Esophagus (tissue), 2 donors: ENCODE results near the gene ZFHX2. TPM values are rescaled to one million over a fixed set of nuclear protein-coding genes. Genes with fewer than 3 reads are reported as not detected.

Experiments
- H3K27ac ChIP-seq, 2 donors: one replicate each; pipeline ENCODE4 v1.5.1; 2013; ENCODE audit warnings: low read depth in 2 of 2, mild to moderate bottlenecking in 2 of 2, inconsistent platforms in 1 of 2, low read length in 1 of 2, moderate library complexity in 1 of 2
- H3K27me3 ChIP-seq, 2 donors: one replicate each; pipeline ENCODE4 v1.6.1; 2013; ENCODE audit warnings: low read length in 2 of 2, control low read depth in 1 of 2, mild to moderate bottlenecking in 1 of 2; ENCODE audit not compliant: insufficient read depth in 2 of 2, control insufficient read depth in 1 of 2
- H3K36me3 ChIP-seq, 2 donors: one replicate each; pipeline ENCODE4 v1.6.1; 2013; ENCODE audit warnings: low read length in 1 of 2; ENCODE audit not compliant: control insufficient read depth in 2 of 2, insufficient read depth in 2 of 2
- H3K4me1 ChIP-seq, 2 donors: one replicate each; pipeline ENCODE4 v1.6.1; 2013; ENCODE audit warnings: low read length in 1 of 2; ENCODE audit not compliant: control insufficient read depth in 2 of 2, insufficient read depth in 2 of 2
- H3K4me3 ChIP-seq, 2 donors: one replicate each; pipeline ENCODE4 v1.5.1; 2013; ENCODE audit warnings: low read length in 2 of 2, mild to moderate bottlenecking in 2 of 2, low read depth in 1 of 2, moderate library complexity in 1 of 2
- H3K9me3 ChIP-seq, 2 donors: one replicate each; pipeline ENCODE4 v1.6.1; 2013; ENCODE audit warnings: mild to moderate bottlenecking in 2 of 2, low read depth in 1 of 2, low read length in 1 of 2, moderate library complexity in 1 of 2; ENCODE audit not compliant: control insufficient read depth in 2 of 2, insufficient read depth in 1 of 2
- WGBS, 2 donors: extraction: QIAGEN DNeasy Blood & Tissue Kit; methylation state at CpG; one replicate each; pipeline ENCODE4 v1.1.7; 2013; 5-methylcytosine and 5-hydroxymethylcytosine counted together
- polyA plus RNA-seq, 2 donors: library from polyadenylated mRNA; stranded (reverse); fragments of 200-250 nt; gene quantifications; one replicate each; pipeline ENCODE4 v1.2.3, GENCODE V29; 2013
- donor health status: healthy with polysubstance abuse.
- donor health status: Bipolar disorder and iron deficiency.

Gene ZFHX2
- polyA plus RNA-seq, 2 donors = 0.12 to 0.59 TPM

- H3K27ac ChIP-seq = no peak overlapping the region
- no peaks in the 10 kb centered on the region for H3K4me1 ChIP-seq
- peaks cover 0 to 4% of the 10 kb centered on the region in 2 donors for H3K27me3 ChIP-seq
- WGBS, 2 donors = 82 to 83% methylated on average over 3 of the region's 3 CpGs
- no peaks in the 10 kb centered on the region for H3K9me3 ChIP-seq
- H3K4me3 ChIP-seq = no peak overlapping the region
- no peaks in the 10 kb centered on the region for H3K36me3 ChIP-seq
Observed at GRCh38 chr14:23582906-23583760, 31.6 kb upstream of the ZFHX2 start.

DNA sequence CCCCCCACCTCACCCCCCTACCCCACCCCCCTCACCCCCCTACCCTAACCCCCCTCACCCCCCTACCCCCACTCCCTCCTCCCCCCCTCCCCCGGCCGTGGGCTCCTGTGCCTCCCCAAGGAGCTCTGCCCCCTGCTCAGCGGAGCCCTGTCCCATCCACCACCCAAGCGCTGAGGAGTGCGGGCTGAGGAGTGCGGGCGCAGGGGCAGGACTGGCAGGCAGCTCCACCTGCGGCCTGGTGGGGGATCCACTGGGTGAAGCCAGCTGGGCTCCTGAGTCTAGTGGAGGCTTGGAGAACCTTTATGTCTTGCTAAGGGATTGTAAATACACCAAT is 29.4 kb upstream of the ZFHX2 start:
- no peak overlapping the region for H3K4me3 ChIP-seq
- WGBS, 2 donors = 87 to 94% methylated on average over 5 to 7 of the region's 8 CpGs
- H3K4me1 ChIP-seq = peaks cover 2 to 11% of the 10 kb centered on the region in 2 donors
- no peak overlapping the region for H3K27ac ChIP-seq
- no peaks in the 10 kb centered on the region for H3K9me3 ChIP-seq
- no peaks in the 10 kb centered on the region for H3K36me3 ChIP-seq
- peaks cover 0 to 22% of the 10 kb centered on the region in 2 donors for H3K27me3 ChIP-seq

GRCh38 chr14:23580152-23580926 is 28.8 kb upstream of the ZFHX2 start:
- Histone ChIP-seq H3K36me3 (no peaks in the 10 kb centered on the region), H3K4me3 (no peak overlapping the region), H3K27me3 (peaks cover 0 to 24% of the 10 kb centered on the region in 2 donors), H3K9me3 (no peaks in the 10 kb centered on the region), H3K27ac (no peak overlapping the region), H3K4me1 (peaks cover 2 to 11% of the 10 kb centered on the region in 2 donors)
- WGBS, 2 donors = 89 to 90% methylated on average over 23 to 24 of the region's 24 CpGs

GRCh38 chr14:23579739-23580138 is 28.2 kb upstream of the ZFHX2 start:
- Histone ChIP-seq H3K9me3 (no peaks in the 10 kb centered on the region), H3K4me1 (peaks cover 2 to 11% of the 10 kb centered on the region in 2 donors), H3K27ac (no peak overlapping the region), H3K36me3 (no peaks in the 10 kb centered on the region), H3K4me3 (no peak overlapping the region), H3K27me3 (peaks cover 0 to 24% of the 10 kb centered on the region in 2 donors)

- Histone ChIP-seq H3K27me3 (peaks cover 0 to 24% of the 10 kb centered on the region in 2 donors), H3K27ac (no peak overlapping the region), H3K36me3 (no peaks in the 10 kb centered on the region), H3K4me1 (peaks cover 2 to 11% of the 10 kb centered on the region in 2 donors), H3K9me3 (no peaks in the 10 kb centered on the region), H3K4me3 (no peak overlapping the region)
- WGBS, 2 donors = 61 to 63% methylated on average over 3 of the region's 3 CpGs
Observed at GRCh38 chr14:23579311-23579630, 27.7 kb upstream of the ZFHX2 start.

- Histone ChIP-seq H3K4me1 (peaks cover 2 to 11% of the 10 kb centered on the region in 2 donors), H3K4me3 (no peak within 1 kb of the TSS), H3K36me3 (no peaks in the 10 kb centered on the region), H3K9me3 (no peaks in the 10 kb centered on the region), H3K27me3 (peaks cover 0 to 24% of the 10 kb centered on the region in 2 donors), H3K27ac (no peak within 1 kb of the TSS)
- 22 to 23% methylated on average over 18 of the region's 18 CpGs for WGBS, 2 donors
Observed at GRCh38 chr14:23578560-23579310, 27.2 kb upstream of the ZFHX2 start, which contains the start of gene JPH4. Gene JPH4 (minus strand): TSS chr14:23578790. CDS start chr14:23577453, 1,337 bp downstream.

DNA sequence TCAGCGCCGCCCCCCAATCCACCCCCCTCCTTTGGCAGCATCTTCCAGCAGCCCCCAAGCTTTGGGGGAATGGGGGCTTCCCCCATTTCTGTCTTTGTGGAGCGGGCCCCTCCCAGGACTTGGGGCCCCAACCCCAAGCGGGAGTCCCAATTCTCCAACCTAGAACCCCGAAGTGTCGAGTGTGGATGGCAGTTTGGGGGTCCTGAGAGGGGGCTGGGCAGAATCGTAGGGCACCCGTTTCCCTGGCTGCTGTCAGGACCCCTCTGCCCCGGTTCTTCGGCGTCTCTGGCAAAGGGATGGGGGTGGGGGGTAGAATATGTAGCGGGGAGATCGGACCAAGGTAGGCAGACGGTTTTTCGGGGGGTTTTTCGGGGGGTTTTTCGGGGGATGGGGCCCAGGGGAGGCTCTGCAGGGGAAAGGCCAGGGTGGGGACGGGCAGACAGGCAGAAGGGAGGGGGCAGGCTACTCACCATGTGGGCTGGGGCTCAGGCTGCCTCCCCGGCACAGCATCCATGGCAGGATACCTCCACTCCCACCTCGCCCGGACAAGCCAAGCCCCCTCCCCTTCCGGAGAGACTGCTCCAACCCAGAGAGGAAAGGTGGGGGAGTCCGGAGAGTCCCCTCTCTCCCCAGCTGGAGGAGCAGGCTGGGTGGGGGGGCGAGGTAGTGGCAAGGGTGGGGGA is 26.3 kb upstream of the ZFHX2 start:
- H3K36me3 ChIP-seq = no peaks in the 10 kb centered on the region
- WGBS, 2 donors = 3 to 6% methylated on average over 20 to 24 of the region's 24 CpGs
- H3K9me3 ChIP-seq = no peaks in the 10 kb centered on the region
- no peak overlapping the region for H3K27ac ChIP-seq
- peaks cover 0 to 24% of the 10 kb centered on the region in 2 donors for H3K27me3 ChIP-seq
- no peak overlapping the region for H3K4me3 ChIP-seq
- peaks cover 2 to 11% of the 10 kb centered on the region in 2 donors for H3K4me1 ChIP-seq

DNA sequence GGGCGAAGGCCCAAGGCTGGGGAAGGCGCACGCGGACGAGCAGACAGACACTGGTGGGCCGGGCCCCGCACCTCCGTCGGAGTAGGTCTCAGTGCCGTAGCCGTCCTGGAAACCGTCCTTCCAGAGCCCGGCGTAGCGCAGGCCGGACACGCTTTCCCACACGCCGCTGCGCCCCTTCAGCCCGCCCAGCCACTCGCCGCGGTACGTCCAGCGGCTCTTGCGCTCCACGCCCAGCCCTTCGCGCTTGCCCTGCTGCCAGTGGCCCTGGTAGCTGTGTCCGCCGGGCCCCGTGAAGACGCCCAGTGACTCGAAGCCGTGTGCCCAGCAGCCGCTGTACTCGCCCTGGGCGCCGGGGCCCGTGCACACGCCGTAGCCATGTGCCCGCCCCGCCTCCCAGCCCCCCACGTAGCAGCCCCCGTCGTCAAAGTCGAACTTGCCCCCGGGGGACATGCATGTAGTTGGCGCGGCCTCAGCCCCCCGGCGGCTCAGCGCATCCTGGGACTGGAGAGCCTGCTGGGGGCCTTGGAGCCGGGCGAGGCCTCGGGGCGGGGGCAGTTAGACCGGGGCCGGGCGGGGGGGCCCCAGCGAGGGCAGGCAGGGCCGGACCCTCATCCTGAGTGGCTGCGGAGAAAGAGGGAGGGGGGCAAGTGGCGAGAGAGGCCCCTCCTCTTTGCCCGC is 25.6 kb upstream of the ZFHX2 start:
- no peaks in the 10 kb centered on the region for H3K36me3 ChIP-seq
- no peaks in the 10 kb centered on the region for H3K9me3 ChIP-seq
- 4 to 6% methylated on average over 52 to 67 of the region's 67 CpGs for WGBS, 2 donors
- H3K4me1 ChIP-seq = peaks cover 2 to 11% of the 10 kb centered on the region in 2 donors
- peak overlapping the region; percentile 4 to 33 for H3K4me3 ChIP-seq
- peaks cover 0 to 24% of the 10 kb centered on the region in 2 donors for H3K27me3 ChIP-seq
- no peak overlapping the region for H3K27ac ChIP-seq
